ENCODE results near the gene SOAT2. TPM values are rescaled to one million over a fixed set of nuclear protein-coding genes. Genes with fewer than 3 reads are reported as not detected.

Gene SOAT2
- polyA plus RNA-seq, 2 of the 4 experiments (the other 2 are of a cell fraction), result 0.09 to 0.14 TPM

DNA sequence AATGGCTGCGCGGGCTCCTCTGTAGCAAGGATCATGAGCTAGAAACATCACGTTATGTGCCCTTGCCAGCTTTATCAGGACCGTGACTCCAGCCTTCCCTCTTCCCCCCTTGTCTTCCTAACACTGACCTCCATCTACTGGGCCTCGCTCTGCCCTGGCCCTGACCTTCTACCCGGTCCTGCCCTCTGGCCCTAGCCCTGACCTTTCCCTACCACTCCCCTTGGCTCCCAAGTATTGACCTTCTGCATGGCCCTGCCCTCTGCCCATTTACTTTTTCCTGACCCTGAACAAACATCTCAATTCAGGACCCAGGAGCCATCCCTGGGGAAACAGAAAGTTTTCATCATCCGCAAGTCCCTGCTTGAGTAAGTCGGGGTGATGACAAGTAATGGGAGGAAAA lies 2.0 kb downstream of the SOAT2 start:
- TF ChIP-seq JUN (IDR thresholded peaks at IDR 0.05), result no peak
- TF ChIP-seq, protein P1, sequence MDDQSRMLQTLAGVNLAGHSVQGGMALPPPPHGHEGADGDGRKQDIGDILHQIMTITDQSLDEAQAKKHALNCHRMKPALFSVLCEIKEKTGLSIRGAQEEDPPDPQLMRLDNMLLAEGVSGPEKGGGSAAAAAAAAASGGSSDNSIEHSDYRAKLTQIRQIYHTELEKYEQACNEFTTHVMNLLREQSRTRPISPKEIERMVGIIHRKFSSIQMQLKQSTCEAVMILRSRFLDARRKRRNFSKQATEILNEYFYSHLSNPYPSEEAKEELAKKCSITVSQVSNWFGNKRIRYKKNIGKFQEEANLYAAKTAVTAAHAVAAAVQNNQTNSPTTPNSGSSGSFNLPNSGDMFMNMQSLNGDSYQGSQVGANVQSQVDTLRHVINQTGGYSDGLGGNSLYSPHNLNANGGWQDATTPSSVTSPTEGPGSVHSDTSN (IDR thresholded peaks at IDR 0.05), result no peak
- TF ChIP-seq, protein P2, sequence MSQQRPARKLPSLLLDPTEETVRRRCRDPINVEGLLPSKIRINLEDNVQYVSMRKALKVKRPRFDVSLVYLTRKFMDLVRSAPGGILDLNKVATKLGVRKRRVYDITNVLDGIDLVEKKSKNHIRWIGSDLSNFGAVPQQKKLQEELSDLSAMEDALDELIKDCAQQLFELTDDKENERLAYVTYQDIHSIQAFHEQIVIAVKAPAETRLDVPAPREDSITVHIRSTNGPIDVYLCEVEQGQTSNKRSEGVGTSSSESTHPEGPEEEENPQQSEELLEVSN (IDR thresholded peaks at IDR 0.05; ENCODE audit: borderline replicate concordance, low read depth), result no peak
- TF ChIP-seq SREBF2 (IDR thresholded peaks at IDR 0.05), result no peak
- no peak for TF ChIP-seq CBX2 (IDR thresholded peaks at IDR 0.05; ENCODE audit: borderline replicate concordance, low read depth)
- TF ChIP-seq CEBPB (IDR thresholded peaks at IDR 0.05), result no peak
- no peak for TF ChIP-seq ZC3H11A (IDR thresholded peaks at IDR 0.05)
- TF ChIP-seq SMC3 (IDR thresholded peaks at IDR 0.05), result no peak
- TF ChIP-seq ZSCAN20 (CRISPR knock-in tag; IDR thresholded peaks at IDR 0.05), result no peak
- no peak for TF ChIP-seq KDM5A (IDR thresholded peaks at IDR 0.05)
- TF ChIP-seq, protein P3, sequence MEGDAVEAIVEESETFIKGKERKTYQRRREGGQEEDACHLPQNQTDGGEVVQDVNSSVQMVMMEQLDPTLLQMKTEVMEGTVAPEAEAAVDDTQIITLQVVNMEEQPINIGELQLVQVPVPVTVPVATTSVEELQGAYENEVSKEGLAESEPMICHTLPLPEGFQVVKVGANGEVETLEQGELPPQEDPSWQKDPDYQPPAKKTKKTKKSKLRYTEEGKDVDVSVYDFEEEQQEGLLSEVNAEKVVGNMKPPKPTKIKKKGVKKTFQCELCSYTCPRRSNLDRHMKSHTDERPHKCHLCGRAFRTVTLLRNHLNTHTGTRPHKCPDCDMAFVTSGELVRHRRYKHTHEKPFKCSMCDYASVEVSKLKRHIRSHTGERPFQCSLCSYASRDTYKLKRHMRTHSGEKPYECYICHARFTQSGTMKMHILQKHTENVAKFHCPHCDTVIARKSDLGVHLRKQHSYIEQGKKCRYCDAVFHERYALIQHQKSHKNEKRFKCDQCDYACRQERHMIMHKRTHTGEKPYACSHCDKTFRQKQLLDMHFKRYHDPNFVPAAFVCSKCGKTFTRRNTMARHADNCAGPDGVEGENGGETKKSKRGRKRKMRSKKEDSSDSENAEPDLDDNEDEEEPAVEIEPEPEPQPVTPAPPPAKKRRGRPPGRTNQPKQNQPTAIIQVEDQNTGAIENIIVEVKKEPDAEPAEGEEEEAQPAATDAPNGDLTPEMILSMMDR (IDR thresholded peaks at IDR 0.05), result no peak
- no peak for TF ChIP-seq MAZ (IDR thresholded peaks at IDR 0.05; ENCODE audit: borderline replicate concordance, low read depth, low read length)
- TF ChIP-seq, protein P4, sequence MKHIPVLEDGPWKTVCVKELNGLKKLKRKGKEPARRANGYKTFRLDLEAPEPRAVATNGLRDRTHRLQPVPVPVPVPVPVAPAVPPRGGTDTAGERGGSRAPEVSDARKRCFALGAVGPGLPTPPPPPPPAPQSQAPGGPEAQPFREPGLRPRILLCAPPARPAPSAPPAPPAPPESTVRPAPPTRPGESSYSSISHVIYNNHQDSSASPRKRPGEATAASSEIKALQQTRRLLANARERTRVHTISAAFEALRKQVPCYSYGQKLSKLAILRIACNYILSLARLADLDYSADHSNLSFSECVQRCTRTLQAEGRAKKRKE (CRISPR knock-in tag; IDR thresholded peaks at IDR 0.05; ENCODE audit: low read depth), result no peak
- TF ChIP-seq CHD2 (IDR thresholded peaks at IDR 0.05; ENCODE audit: low read length, partially characterized antibody), result no peak
- H3K4me1 ChIP-seq, result peaks cover 13% of the 10 kb centered on the region; the same call in 2 of the 3 replicates
- CTCF ChIA-PET, result interaction anchor here (1.7 to 38.0 kb wide), 2 partner anchors 23 to 40 kb away, joined by 3 to 1424 read pairs; partner anchors contain the start of genes SPRYD3 and TNS2
- no peak for DNase-seq (ENCODE audit: low read depth in 1 of 2, low spot score in 1 of 2)
- H3K27ac ChIP-seq, result no peak overlapping the region
- POLR2A ChIA-PET, result no interaction called here
- no peak overlapping the region for H3K4me2 ChIP-seq
- ATAC-seq, result no peak
- FAIRE-seq, result no peak
- H3K4me3 ChIP-seq, result no peak overlapping the region
- H3K9me3 ChIP-seq, result no peaks in the 10 kb centered on the region
- 87% methylated on average over 8 of the region's 8 CpGs for WGBS (ENCODE audit: missing lambda C conversion rate)

DNA sequence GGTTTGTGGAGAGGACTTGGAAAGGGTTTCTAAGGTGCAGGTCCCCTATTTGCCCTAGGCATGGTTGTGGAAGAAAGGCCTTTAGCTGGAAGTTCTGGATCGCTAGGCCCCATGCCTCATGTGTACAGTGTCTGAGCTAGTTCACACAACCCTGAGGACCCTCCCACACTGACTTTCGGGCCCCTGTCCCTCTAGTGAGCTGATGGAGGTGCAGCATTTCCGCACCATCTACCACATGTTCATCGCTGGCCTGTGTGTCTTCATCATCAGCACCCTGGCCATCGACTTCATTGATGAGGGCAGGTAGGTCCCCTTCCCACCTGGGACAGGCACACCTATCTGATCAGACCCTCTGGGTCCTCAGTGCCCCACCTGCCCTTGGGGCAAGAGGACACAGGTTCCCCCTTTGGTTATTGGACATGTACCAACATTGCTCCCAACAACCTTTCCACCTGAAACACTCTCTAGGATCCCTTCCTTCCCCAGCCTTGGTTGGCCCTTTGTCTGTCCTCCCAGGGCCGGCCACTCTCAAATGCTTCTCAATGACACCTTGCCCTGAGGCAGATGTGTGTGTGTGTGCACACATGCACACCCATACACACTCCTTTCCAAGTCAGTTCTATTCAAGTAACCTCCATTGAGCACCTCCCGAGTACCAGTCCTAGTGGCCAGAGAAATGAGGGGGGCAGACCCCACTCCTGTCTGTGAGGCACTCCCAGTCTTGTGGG lies 2.6 kb downstream of the SOAT2 start:
- no peak for DNase-seq (ENCODE audit: low read depth in 1 of 2, low spot score in 1 of 2)
- Histone ChIP-seq H3K9me3 (no peaks in the 10 kb centered on the region), H3K4me1 (peaks cover 11% of the 10 kb centered on the region; the same call in 2 of the 3 replicates), H3K27ac (no peak overlapping the region), H3K4me2 (no peak overlapping the region), H3K4me3 (no peak overlapping the region)
- POLR2A ChIA-PET, result interaction anchor here (1.1 kb wide), 1 partner anchor 27 kb away, joined by 3 read pairs; the partner anchor contains the start of gene SPRYD3
- ATAC-seq, result no peak
- CTCF ChIA-PET, result interaction anchor here (38.0 kb wide), 1 partner anchor 41 kb away, joined by 1424 read pairs; the partner anchor contains the start of genes SPRYD3 and TNS2
- 80% methylated on average over 7 of the region's 7 CpGs for WGBS (ENCODE audit: missing lambda C conversion rate)
- TF ChIP-seq RARB (CRISPR knock-in tag; IDR thresholded peaks at IDR 0.05) (no peak), ESRRA (IDR thresholded peaks at IDR 0.05; ENCODE audit: borderline replicate concordance, low read length) (no peak), MAZ (IDR thresholded peaks at IDR 0.05; ENCODE audit: borderline replicate concordance, low read depth, low read length) (no peak), CBX2 (IDR thresholded peaks at IDR 0.05; ENCODE audit: borderline replicate concordance, low read depth) (no peak), SREBF2 (IDR thresholded peaks at IDR 0.05) (no peak), RNF2 (IDR thresholded peaks at IDR 0.05; ENCODE audit: borderline replicate concordance, low read depth) (no peak), MAFK (IDR thresholded peaks at IDR 0.05; ENCODE audit: partially characterized antibody) (no peak), EHF (CRISPR knock-in tag; IDR thresholded peaks at IDR 0.05) (no peak), PHF8 (IDR thresholded peaks at IDR 0.05; ENCODE audit: borderline replicate concordance, low read depth) (no peak), HDAC2 (IDR thresholded peaks at IDR 0.05) (no peak), CHD2 (IDR thresholded peaks at IDR 0.05; ENCODE audit: low read length, partially characterized antibody) (no peak), FOXS1 (CRISPR knock-in tag; IDR thresholded peaks at IDR 0.05) (no peak), TFCP2L1 (CRISPR knock-in tag; IDR thresholded peaks at IDR 0.05) (no peak), POLR2AphosphoS2 (conservative IDR thresholded peaks at IDR 0.05; ENCODE audit: low read length) (no peak), NFE2L2 (conservative IDR thresholded peaks at IDR 0.05; ENCODE audit: low read length) (no peak)
- TF ChIP-seq, protein P4 (CRISPR knock-in tag; IDR thresholded peaks at IDR 0.05; ENCODE audit: low read depth), result no peak
- TF ChIP-seq, protein P2 (IDR thresholded peaks at IDR 0.05; ENCODE audit: borderline replicate concordance, low read depth), result no peak
- TF ChIP-seq, protein P3 (IDR thresholded peaks at IDR 0.05), result no peak
- FAIRE-seq, result no peak
